Natural killer cell treated with Interleukin-12 subunit alpha and Interleukin-12 subunit beta and Interleukin-15 and Interleukin-18, amount 100 ng/mL, for 72 hours (primary cell): ENCODE measurements around the gene TOB1. TPM values are rescaled to one million over a fixed set of nuclear protein-coding genes. Genes with fewer than 3 reads are reported as not detected.
A peak's percentile ranks its signal among the peaks of the same experiment; 100 is the strongest.

ENCODE experiments used
- ATAC-seq, 2 donors: fragments of 150-1000 bp; cut with Tn5 transposase in 1 of 2; sonication (Bioruptor Pico), chemical (Tn5 transposase) in 1 of 2; 2 replicates each; pipeline ENCODE4 v1.10.0; 2021
- DNase-seq: peaks from one replicate; pipeline ENCODE4 v3.0.0; 2022; ENCODE audit warnings: low spot score
- H3K27ac Mint-ChIP-seq, 2 donors: 1 replicate in 1 of 2; 2 replicates in 1 of 2; pipeline ENCODE4 v1.8.0; 2022; ENCODE audit warnings: mixed read lengths in 2 of 2, mild to moderate bottlenecking in 1 of 2, moderate library complexity in 1 of 2
- H3K27me3 Mint-ChIP-seq, 2 donors: 1 replicate in 1 of 2; 2 replicates in 1 of 2; pipeline ENCODE4 v1.8.0; 2022; ENCODE audit warnings: mixed read lengths in 2 of 2
- H3K36me3 Mint-ChIP-seq: one replicate; pipeline ENCODE4 v1.8.0; 2022; ENCODE audit warnings: mixed read lengths
- H3K4me1 Mint-ChIP-seq, 2 donors: 1 replicate in 1 of 2; 2 replicates in 1 of 2; pipeline ENCODE4 v1.8.0; 2022; ENCODE audit warnings: low read depth in 2 of 2, mixed read lengths in 2 of 2, mild to moderate bottlenecking in 1 of 2
- H3K4me3 Mint-ChIP-seq: one replicate; pipeline ENCODE4 v1.8.0; 2022; ENCODE audit warnings: mixed read lengths
- H3K9me3 Mint-ChIP-seq: 2 replicates; pipeline ENCODE4 v1.8.0; 2022; ENCODE audit warnings: mixed read lengths
- total RNA-seq, 2 donors: library from RNA; stranded (reverse); gene quantifications; one replicate each; pipeline ENCODE4 v1.2.3, GENCODE V29; 2022

TOB1 gene
- total RNA-seq, 2 donors from 2014 or later, result 12.1 to 30.7 TPM

DNA sequence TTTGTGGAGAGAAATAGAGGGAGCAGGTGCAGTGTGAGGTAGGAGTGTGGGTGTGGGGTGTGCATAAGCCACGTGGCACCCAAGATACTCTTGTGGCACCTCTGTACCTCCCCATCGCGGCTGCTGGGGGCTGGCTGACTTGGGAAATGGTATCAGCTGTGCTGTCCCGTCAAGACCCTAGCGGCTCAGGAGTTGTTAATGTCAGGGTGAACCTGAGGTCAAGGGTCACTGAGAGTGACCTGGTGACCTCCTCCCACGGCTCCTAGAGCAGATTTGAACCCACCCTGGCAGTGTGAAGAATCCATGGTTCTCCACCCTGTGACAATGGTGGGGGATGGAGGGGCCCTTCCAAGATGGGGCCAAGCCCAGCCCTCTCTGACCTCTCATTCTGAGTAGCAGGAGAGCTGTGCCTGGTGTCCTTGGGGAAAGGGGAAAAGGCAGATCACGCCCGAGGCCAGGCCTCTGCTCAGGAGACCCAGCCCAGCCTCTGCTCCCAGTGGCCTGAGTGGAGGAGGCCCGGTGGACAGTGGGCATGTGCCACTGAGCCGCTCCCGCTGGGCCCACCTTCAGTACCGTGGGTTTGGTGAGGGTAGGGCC is 33.8 kb downstream of the TOB1 start:
- peaks cover 0 to 20% of the 10 kb centered on the region in 2 donors for H3K27me3 Mint-ChIP-seq
- H3K4me1 Mint-ChIP-seq, result no peaks in the 10 kb centered on the region
- ATAC-seq (no peak), DNase-seq (no peak)
- H3K36me3 Mint-ChIP-seq, result no peaks in the 10 kb centered on the region
- no peaks in the 10 kb centered on the region for H3K9me3 Mint-ChIP-seq
- H3K4me3 Mint-ChIP-seq, result no peak overlapping the region
- no peak overlapping the region for H3K27ac Mint-ChIP-seq

- Mint-ChIP-seq H3K27ac (no peak overlapping the region), H3K4me3 (no peak overlapping the region), H3K36me3 (no peaks in the 10 kb centered on the region), H3K4me1 (no peaks in the 10 kb centered on the region), H3K9me3 (no peaks in the 10 kb centered on the region), H3K27me3 (peaks cover 0 to 22% of the 10 kb centered on the region in 2 donors)
- ATAC-seq, result no peak
- no peak for DNase-seq
Measured at GRCh38 chr17:50831471-50831928, 34.7 kb downstream of the TOB1 start.

- ATAC-seq (no peak), DNase-seq (no peak)
- no peak overlapping the region for H3K27ac Mint-ChIP-seq
- H3K9me3 Mint-ChIP-seq, result no peaks in the 10 kb centered on the region
- H3K36me3 Mint-ChIP-seq, result no peaks in the 10 kb centered on the region
- H3K27me3 Mint-ChIP-seq, result peaks cover 0 to 22% of the 10 kb centered on the region in 2 donors
- H3K4me1 Mint-ChIP-seq, result no peaks in the 10 kb centered on the region
- no peak overlapping the region for H3K4me3 Mint-ChIP-seq
Measured at GRCh38 chr17:50830994-50831393, 35.2 kb downstream of the TOB1 start.

GRCh38 chr17:50830352-50830751 is 35.8 kb downstream of the TOB1 start:
- H3K4me1 Mint-ChIP-seq, result no peaks in the 10 kb centered on the region

DNA sequence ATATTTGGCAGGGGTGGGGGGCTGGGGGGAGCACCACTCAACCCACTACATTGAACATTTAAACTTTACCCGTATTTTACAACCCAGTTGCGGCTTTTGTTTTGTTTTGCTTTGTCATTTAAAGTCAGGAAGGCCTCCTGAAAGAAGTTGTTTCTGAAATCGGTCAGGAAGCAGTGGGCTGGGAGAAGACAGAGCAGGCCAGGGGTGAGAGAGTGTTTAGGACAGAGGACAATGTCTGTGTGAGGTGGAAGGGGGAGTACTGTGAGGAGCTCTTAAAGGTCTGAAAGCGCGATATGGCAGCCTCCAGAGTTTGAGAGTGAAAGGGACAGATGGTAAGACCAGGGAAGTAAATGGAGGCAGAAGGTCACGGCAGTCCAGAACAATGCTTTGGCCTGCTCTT is 36.8 kb downstream of the TOB1 start:
- ATAC-seq (no peak), DNase-seq (no peak)
- Mint-ChIP-seq H3K36me3 (no peaks in the 10 kb centered on the region), H3K27ac (no peak overlapping the region), H3K9me3 (no peaks in the 10 kb centered on the region), H3K27me3 (peaks cover 0 to 13% of the 10 kb centered on the region in 2 donors), H3K4me1 (no peaks in the 10 kb centered on the region), H3K4me3 (no peak overlapping the region)

More at GRCh38 chr17:50830352-50830751, 35.8 kb downstream of the TOB1 start:
- no peaks in the 10 kb centered on the region for H3K36me3 Mint-ChIP-seq
- H3K9me3 Mint-ChIP-seq, result no peaks in the 10 kb centered on the region
- no peak overlapping the region for H3K27ac Mint-ChIP-seq
- ATAC-seq (no peak), DNase-seq (no peak)
- H3K4me3 Mint-ChIP-seq, result no peak overlapping the region
- H3K27me3 Mint-ChIP-seq, result peaks cover 0 to 18% of the 10 kb centered on the region in 2 donors

GRCh38 chr17:50828508-50829170 is 37.5 kb downstream of the TOB1 start:
- DNase-seq (no peak), ATAC-seq (no peak)
- Mint-ChIP-seq H3K36me3 (no peaks in the 10 kb centered on the region), H3K27ac (no peak overlapping the region), H3K4me1 (no peaks in the 10 kb centered on the region), H3K27me3 (peaks cover 0 to 15% of the 10 kb centered on the region in 2 donors), H3K9me3 (no peaks in the 10 kb centered on the region), H3K4me3 (no peak overlapping the region)

- ATAC-seq (no peak), DNase-seq (no peak)
- no peak overlapping the region for H3K27ac Mint-ChIP-seq
- H3K27me3 Mint-ChIP-seq, result peaks cover 6 to 18% of the 10 kb centered on the region in 2 donors
- no peak overlapping the region for H3K4me3 Mint-ChIP-seq
- H3K36me3 Mint-ChIP-seq, result no peaks in the 10 kb centered on the region
- no peaks in the 10 kb centered on the region for H3K4me1 Mint-ChIP-seq
- no peaks in the 10 kb centered on the region for H3K9me3 Mint-ChIP-seq
Measured at GRCh38 chr17:50825188-50825587, 41.0 kb downstream of the TOB1 start.

DNA sequence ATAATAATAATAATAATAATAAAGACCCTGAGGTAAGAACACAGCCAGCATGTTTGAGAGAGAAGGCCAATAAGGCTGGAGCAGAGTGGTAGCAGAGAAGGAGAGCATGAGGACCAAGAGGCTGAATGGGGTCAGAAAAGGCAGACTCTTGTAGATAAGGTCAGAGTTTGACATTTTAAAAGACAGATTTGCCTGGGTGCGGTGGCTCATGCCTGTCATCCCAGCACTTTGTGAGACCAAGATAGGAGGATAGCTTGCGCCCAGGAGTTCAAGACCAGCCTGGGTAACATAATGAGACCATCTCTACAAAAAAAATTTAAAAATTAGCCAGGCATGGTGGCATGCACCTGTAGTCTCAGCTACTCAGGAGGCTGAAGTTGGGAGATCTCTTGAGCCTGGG is 41.7 kb downstream of the TOB1 start:
- Mint-ChIP-seq H3K4me1 (peaks cover under 1 to 1% of the 10 kb centered on the region in 2 donors), H3K27me3 (peaks cover 7 to 17% of the 10 kb centered on the region in 2 donors), H3K27ac (no peak overlapping the region), H3K4me3 (no peak overlapping the region), H3K36me3 (no peaks in the 10 kb centered on the region), H3K9me3 (no peaks in the 10 kb centered on the region)
- ATAC-seq (no peak), DNase-seq (no peak)

- ATAC-seq (no peak), DNase-seq (no peak)
- Mint-ChIP-seq H3K36me3 (no peaks in the 10 kb centered on the region), H3K27ac (no peak overlapping the region), H3K4me1 (peaks cover 11 to 14% of the 10 kb centered on the region in 2 donors), H3K4me3 (no peak overlapping the region), H3K27me3 (peaks cover 19 to 21% of the 10 kb centered on the region in 2 donors), H3K9me3 (no peaks in the 10 kb centered on the region)
Measured at GRCh38 chr17:50822550-50822949, 43.6 kb downstream of the TOB1 start.

GRCh38 chr17:50820651-50821050 is 45.5 kb downstream of the TOB1 start:
- H3K4me3 Mint-ChIP-seq, result no peak overlapping the region
- H3K36me3 Mint-ChIP-seq, result no peaks in the 10 kb centered on the region
- H3K9me3 Mint-ChIP-seq, result no peaks in the 10 kb centered on the region
- H3K27ac Mint-ChIP-seq, result no peak overlapping the region
- peaks cover 11 to 25% of the 10 kb centered on the region in 2 donors for H3K4me1 Mint-ChIP-seq
- H3K27me3 Mint-ChIP-seq, result peaks cover 21 to 30% of the 10 kb centered on the region in 2 donors
- ATAC-seq (no peak), DNase-seq (no peak)

- DNase-seq (no peak), ATAC-seq (peak in 1 of 2 donors; percentile 59)
- Mint-ChIP-seq H3K27me3 (peaks cover 25 to 40% of the 10 kb centered on the region in 2 donors), H3K27ac (no peak overlapping the region), H3K4me1 (peaks cover 11 to 25% of the 10 kb centered on the region in 2 donors), H3K36me3 (no peaks in the 10 kb centered on the region), H3K4me3 (no peak overlapping the region), H3K9me3 (no peaks in the 10 kb centered on the region)
Measured at GRCh38 chr17:50818921-50819657, 47.1 kb downstream of the TOB1 start.

GRCh38 chr17:50818261-50818660 is 47.9 kb downstream of the TOB1 start:
- no peak for DNase-seq
- ATAC-seq, result no peak
- Mint-ChIP-seq H3K27ac (no peak overlapping the region), H3K9me3 (no peaks in the 10 kb centered on the region), H3K4me1 (peaks cover 11 to 25% of the 10 kb centered on the region in 2 donors), H3K36me3 (no peaks in the 10 kb centered on the region), H3K4me3 (no peak overlapping the region), H3K27me3 (peaks cover 25 to 49% of the 10 kb centered on the region in 2 donors)

DNA sequence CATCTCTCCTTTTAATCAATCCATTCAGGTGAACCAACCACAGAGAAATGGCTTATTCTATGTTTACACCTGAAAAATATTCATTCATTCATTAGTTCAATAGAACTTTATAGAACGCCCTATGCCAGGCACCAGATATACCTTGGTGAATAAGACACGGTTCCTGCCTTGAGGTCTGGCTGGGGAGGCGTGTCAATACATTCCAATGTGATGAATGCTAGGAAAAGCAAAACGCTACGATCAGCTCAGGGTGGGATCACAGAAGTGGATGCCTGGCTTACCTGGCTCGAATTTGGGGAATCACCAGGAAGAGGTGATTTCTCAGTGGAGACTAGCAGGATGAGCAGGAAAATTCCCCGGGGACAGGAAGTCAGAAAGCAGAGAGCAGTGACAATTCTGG is 48.3 kb downstream of the TOB1 start:
- peaks cover 11 to 25% of the 10 kb centered on the region in 2 donors for H3K4me1 Mint-ChIP-seq
- no peak for ATAC-seq
- H3K36me3 Mint-ChIP-seq, result no peaks in the 10 kb centered on the region
- H3K27ac Mint-ChIP-seq, result no peak overlapping the region
- no peak overlapping the region for H3K4me3 Mint-ChIP-seq
- H3K9me3 Mint-ChIP-seq, result no peaks in the 10 kb centered on the region
- DNase-seq, result no peak
- peaks cover 25 to 53% of the 10 kb centered on the region in 2 donors for H3K27me3 Mint-ChIP-seq
